ENCODE measurements around the gene STARD8.

STARD8 gene

GRCh38 chrX:68719181-68719903 lies 71.9 kb downstream of the STARD8 start:
- no peaks in the 10 kb centered on the region for H3K27me3 ChIP-seq (ENCODE audit: insufficient read depth, insufficient read length)
- TF ChIP-seq ZNF274 (IDR thresholded peaks at IDR 0.05; ENCODE audit: low read depth, low read length) (no peak), SUZ12 (IDR thresholded peaks at IDR 0.05; ENCODE audit: extremely low read depth, insufficient read depth, insufficient read length) (no peak), YY1 (IDR thresholded peaks at IDR 0.05; ENCODE audit: insufficient read depth, insufficient read length) (no peak)
- H3K4me3 ChIP-seq (ENCODE audit: insufficient read length, low read depth) = no peak overlapping the region
- peaks cover 94% of the 10 kb centered on the region for H3K36me3 ChIP-seq (ENCODE audit: insufficient read depth, insufficient read length, low read length)
- H3K4me1 ChIP-seq (ENCODE audit: insufficient read depth, insufficient read length) = no peaks in the 10 kb centered on the region
- no peak for DNase-seq (ENCODE audit: low read depth, low spot score)
- no peaks in the 10 kb centered on the region for H3K9me3 ChIP-seq (ENCODE audit: insufficient read depth, low read length)
- no peak overlapping the region for H3K9ac ChIP-seq (ENCODE audit: insufficient read length, low read depth)

- TF ChIP-seq SUZ12 (IDR thresholded peaks at IDR 0.05; ENCODE audit: extremely low read depth, insufficient read depth, insufficient read length) = no peak
- no peak for TF ChIP-seq ZNF274 (IDR thresholded peaks at IDR 0.05; ENCODE audit: low read depth, low read length)
- no peak for TF ChIP-seq YY1 (IDR thresholded peaks at IDR 0.05; ENCODE audit: insufficient read depth, insufficient read length)
- no peak overlapping the region for H3K9ac ChIP-seq (ENCODE audit: insufficient read length, low read depth)
- DNase-seq (ENCODE audit: low read depth, low spot score) = no peak
- no peak overlapping the region for H3K4me3 ChIP-seq (ENCODE audit: insufficient read length, low read depth)
- H3K36me3 ChIP-seq (ENCODE audit: insufficient read depth, insufficient read length, low read length) = peaks cover 94% of the 10 kb centered on the region
- H3K4me1 ChIP-seq (ENCODE audit: insufficient read depth, insufficient read length) = no peaks in the 10 kb centered on the region
- H3K27me3 ChIP-seq (ENCODE audit: insufficient read depth, insufficient read length) = no peaks in the 10 kb centered on the region
- H3K9me3 ChIP-seq (ENCODE audit: insufficient read depth, low read length) = no peaks in the 10 kb centered on the region
Measured at GRCh38 chrX:68719904-68720614, 72.6 kb downstream of the STARD8 start.

GRCh38 chrX:68720851-68721250 lies 73.4 kb downstream of the STARD8 start:
- Histone ChIP-seq H3K36me3 (ENCODE audit: insufficient read depth, insufficient read length, low read length) (peaks cover 94% of the 10 kb centered on the region), H3K9me3 (ENCODE audit: insufficient read depth, low read length) (no peaks in the 10 kb centered on the region), H3K27me3 (ENCODE audit: insufficient read depth, insufficient read length) (no peaks in the 10 kb centered on the region), H3K4me1 (ENCODE audit: insufficient read depth, insufficient read length) (no peaks in the 10 kb centered on the region), H3K4me3 (ENCODE audit: insufficient read length, low read depth) (no peak overlapping the region), H3K9ac (ENCODE audit: insufficient read length, low read depth) (no peak overlapping the region)
- DNase-seq (ENCODE audit: low read depth, low spot score) = no peak
- TF ChIP-seq SUZ12 (IDR thresholded peaks at IDR 0.05; ENCODE audit: extremely low read depth, insufficient read depth, insufficient read length) = no peak
- no peak for TF ChIP-seq YY1 (IDR thresholded peaks at IDR 0.05; ENCODE audit: insufficient read depth, insufficient read length)
- no peak for TF ChIP-seq ZNF274 (IDR thresholded peaks at IDR 0.05; ENCODE audit: low read depth, low read length)

- Histone ChIP-seq H3K27me3 (ENCODE audit: insufficient read depth, insufficient read length) (no peaks in the 10 kb centered on the region), H3K9me3 (ENCODE audit: insufficient read depth, low read length) (no peaks in the 10 kb centered on the region), H3K36me3 (ENCODE audit: insufficient read depth, insufficient read length, low read length) (peaks cover 91% of the 10 kb centered on the region), H3K9ac (ENCODE audit: insufficient read length, low read depth) (no peak overlapping the region), H3K4me3 (ENCODE audit: insufficient read length, low read depth) (no peak overlapping the region), H3K4me1 (ENCODE audit: insufficient read depth, insufficient read length) (no peaks in the 10 kb centered on the region)
- no peak for DNase-seq (ENCODE audit: low read depth, low spot score)
- TF ChIP-seq YY1 (IDR thresholded peaks at IDR 0.05; ENCODE audit: insufficient read depth, insufficient read length) (no peak), SUZ12 (IDR thresholded peaks at IDR 0.05; ENCODE audit: extremely low read depth, insufficient read depth, insufficient read length) (no peak), ZNF274 (IDR thresholded peaks at IDR 0.05; ENCODE audit: low read depth, low read length) (no peak)
Measured at GRCh38 chrX:68721546-68721945, 74.1 kb downstream of the STARD8 start.

- Histone ChIP-seq H3K4me1 (ENCODE audit: insufficient read depth, insufficient read length) (no peaks in the 10 kb centered on the region), H3K4me3 (ENCODE audit: insufficient read length, low read depth) (no peak overlapping the region), H3K9ac (ENCODE audit: insufficient read length, low read depth) (no peak overlapping the region), H3K9me3 (ENCODE audit: insufficient read depth, low read length) (no peaks in the 10 kb centered on the region), H3K27me3 (ENCODE audit: insufficient read depth, insufficient read length) (no peaks in the 10 kb centered on the region), H3K36me3 (ENCODE audit: insufficient read depth, insufficient read length, low read length) (peaks cover 86% of the 10 kb centered on the region)
- DNase-seq (ENCODE audit: low read depth, low spot score) = no peak
- TF ChIP-seq YY1 (IDR thresholded peaks at IDR 0.05; ENCODE audit: insufficient read depth, insufficient read length) (no peak), SUZ12 (IDR thresholded peaks at IDR 0.05; ENCODE audit: extremely low read depth, insufficient read depth, insufficient read length) (no peak), ZNF274 (IDR thresholded peaks at IDR 0.05; ENCODE audit: low read depth, low read length) (no peak)
Measured at GRCh38 chrX:68721991-68722860, 74.8 kb downstream of the STARD8 start.

GRCh38 chrX:68723491-68724155 lies 76.2 kb downstream of the STARD8 start:
- peaks cover 73% of the 10 kb centered on the region for H3K36me3 ChIP-seq (ENCODE audit: insufficient read depth, insufficient read length, low read length)
- DNase-seq (ENCODE audit: low read depth, low spot score) = no peak
- no peaks in the 10 kb centered on the region for H3K9me3 ChIP-seq (ENCODE audit: insufficient read depth, low read length)
- no peak overlapping the region for H3K4me3 ChIP-seq (ENCODE audit: insufficient read length, low read depth)
- H3K9ac ChIP-seq (ENCODE audit: insufficient read length, low read depth) = no peak overlapping the region
- no peak for TF ChIP-seq SUZ12 (IDR thresholded peaks at IDR 0.05; ENCODE audit: extremely low read depth, insufficient read depth, insufficient read length)
- no peak for TF ChIP-seq YY1 (IDR thresholded peaks at IDR 0.05; ENCODE audit: insufficient read depth, insufficient read length)
- TF ChIP-seq ZNF274 (IDR thresholded peaks at IDR 0.05; ENCODE audit: low read depth, low read length) = no peak
- no peaks in the 10 kb centered on the region for H3K27me3 ChIP-seq (ENCODE audit: insufficient read depth, insufficient read length)
- no peaks in the 10 kb centered on the region for H3K4me1 ChIP-seq (ENCODE audit: insufficient read depth, insufficient read length)

Measured in NT2/D1 (cell line).